ENCODE measurements around the gene MBD6.

DNA sequence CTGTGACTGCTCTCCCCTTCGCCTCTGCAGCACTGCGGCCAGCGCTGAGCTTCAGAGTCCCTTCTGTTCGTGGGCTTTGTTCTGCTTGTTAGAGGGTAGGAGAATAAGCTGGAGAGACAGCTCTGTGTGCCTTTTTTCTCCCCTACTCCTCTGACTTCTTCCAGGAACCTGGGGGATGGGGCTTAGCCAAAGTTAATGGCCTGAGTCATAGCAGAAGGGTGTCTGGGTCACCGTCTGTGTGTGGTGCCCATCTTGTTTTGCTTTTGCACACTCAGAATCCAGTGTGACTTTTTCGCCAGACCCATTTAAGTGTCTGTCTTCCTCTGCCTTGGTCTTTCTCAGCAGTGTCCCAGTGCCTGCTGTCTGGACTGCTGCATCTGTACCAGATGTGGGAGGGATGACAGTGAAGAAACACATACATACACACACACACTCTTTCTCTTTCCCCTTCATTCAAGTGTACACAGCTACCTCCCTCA, 30.2 kb downstream of the MBD6 start:
- TF ChIP-seq, protein P1, sequence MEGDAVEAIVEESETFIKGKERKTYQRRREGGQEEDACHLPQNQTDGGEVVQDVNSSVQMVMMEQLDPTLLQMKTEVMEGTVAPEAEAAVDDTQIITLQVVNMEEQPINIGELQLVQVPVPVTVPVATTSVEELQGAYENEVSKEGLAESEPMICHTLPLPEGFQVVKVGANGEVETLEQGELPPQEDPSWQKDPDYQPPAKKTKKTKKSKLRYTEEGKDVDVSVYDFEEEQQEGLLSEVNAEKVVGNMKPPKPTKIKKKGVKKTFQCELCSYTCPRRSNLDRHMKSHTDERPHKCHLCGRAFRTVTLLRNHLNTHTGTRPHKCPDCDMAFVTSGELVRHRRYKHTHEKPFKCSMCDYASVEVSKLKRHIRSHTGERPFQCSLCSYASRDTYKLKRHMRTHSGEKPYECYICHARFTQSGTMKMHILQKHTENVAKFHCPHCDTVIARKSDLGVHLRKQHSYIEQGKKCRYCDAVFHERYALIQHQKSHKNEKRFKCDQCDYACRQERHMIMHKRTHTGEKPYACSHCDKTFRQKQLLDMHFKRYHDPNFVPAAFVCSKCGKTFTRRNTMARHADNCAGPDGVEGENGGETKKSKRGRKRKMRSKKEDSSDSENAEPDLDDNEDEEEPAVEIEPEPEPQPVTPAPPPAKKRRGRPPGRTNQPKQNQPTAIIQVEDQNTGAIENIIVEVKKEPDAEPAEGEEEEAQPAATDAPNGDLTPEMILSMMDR (CRISPR knock-in tag; IDR thresholded peaks at IDR 0.05), result no peak
- no peak for TF ChIP-seq ZNF780A (CRISPR knock-in tag; IDR thresholded peaks at IDR 0.05)
- TF ChIP-seq RAD21 (CRISPR knock-in tag; IDR thresholded peaks at IDR 0.05), result no peak
- TF ChIP-seq ELF1 (CRISPR knock-in tag; IDR thresholded peaks at IDR 0.05), result no peak
- TF ChIP-seq NCOR1 (IDR thresholded peaks at IDR 0.05; ENCODE audit: borderline replicate concordance, low read length), result no peak
- TF ChIP-seq ZKSCAN1 (IDR thresholded peaks at IDR 0.05; ENCODE audit: low read length), result no peak

All from HepG2 (cell line).